ENCODE measurements around the gene LOXHD1.

DNA sequence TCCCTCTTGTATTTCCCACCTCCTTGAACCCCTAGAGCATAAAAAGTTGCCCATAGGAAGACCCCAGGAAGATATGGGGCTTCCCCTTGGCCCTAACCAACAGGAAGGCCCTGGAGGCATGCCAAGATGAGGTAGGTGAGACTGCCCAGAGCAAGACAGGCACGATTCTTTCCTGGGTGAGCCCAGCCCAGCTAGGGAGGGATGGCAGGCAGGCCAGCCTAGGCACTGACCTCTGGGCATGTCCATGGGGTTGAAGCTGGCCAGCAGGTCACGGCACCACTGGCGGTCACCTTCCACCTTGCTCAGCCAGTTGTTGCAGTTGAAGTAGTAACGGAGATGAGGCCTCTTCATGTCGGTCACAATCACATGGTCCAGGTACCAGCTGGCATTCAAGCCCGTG lies 17.6 kb downstream of the LOXHD1 start:
- TF ChIP-seq, protein P1, sequence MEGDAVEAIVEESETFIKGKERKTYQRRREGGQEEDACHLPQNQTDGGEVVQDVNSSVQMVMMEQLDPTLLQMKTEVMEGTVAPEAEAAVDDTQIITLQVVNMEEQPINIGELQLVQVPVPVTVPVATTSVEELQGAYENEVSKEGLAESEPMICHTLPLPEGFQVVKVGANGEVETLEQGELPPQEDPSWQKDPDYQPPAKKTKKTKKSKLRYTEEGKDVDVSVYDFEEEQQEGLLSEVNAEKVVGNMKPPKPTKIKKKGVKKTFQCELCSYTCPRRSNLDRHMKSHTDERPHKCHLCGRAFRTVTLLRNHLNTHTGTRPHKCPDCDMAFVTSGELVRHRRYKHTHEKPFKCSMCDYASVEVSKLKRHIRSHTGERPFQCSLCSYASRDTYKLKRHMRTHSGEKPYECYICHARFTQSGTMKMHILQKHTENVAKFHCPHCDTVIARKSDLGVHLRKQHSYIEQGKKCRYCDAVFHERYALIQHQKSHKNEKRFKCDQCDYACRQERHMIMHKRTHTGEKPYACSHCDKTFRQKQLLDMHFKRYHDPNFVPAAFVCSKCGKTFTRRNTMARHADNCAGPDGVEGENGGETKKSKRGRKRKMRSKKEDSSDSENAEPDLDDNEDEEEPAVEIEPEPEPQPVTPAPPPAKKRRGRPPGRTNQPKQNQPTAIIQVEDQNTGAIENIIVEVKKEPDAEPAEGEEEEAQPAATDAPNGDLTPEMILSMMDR (tag by site-specific recombination; IDR thresholded peaks at IDR 0.05) = no peak
- TF ChIP-seq ZNF274 (IDR thresholded peaks at IDR 0.05; ENCODE audit: low read length) = no peak
- TF ChIP-seq ZNF274 (tag by site-specific recombination; IDR thresholded peaks at IDR 0.05; ENCODE audit: borderline replicate concordance) = no peak
- TF ChIP-seq, protein P2, sequence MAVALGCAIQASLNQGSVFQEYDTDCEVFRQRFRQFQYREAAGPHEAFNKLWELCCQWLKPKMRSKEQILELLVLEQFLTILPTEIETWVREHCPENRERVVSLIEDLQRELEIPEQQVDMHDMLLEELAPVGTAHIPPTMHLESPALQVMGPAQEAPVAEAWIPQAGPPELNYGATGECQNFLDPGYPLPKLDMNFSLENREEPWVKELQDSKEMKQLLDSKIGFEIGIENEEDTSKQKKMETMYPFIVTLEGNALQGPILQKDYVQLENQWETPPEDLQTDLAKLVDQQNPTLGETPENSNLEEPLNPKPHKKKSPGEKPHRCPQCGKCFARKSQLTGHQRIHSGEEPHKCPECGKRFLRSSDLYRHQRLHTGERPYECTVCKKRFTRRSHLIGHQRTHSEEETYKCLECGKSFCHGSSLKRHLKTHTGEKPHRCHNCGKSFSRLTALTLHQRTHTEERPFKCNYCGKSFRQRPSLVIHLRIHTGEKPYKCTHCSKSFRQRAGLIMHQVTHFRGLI (tag by site-specific recombination; IDR thresholded peaks at IDR 0.05) = no peak
- TF ChIP-seq GLI4 (tag by site-specific recombination; IDR thresholded peaks at IDR 0.05) = no peak
- TF ChIP-seq ZNF501 (tag by site-specific recombination; IDR thresholded peaks at IDR 0.05) = no peak
- no peak for TF ChIP-seq ZNF311 (tag by site-specific recombination; IDR thresholded peaks at IDR 0.05; ENCODE audit: borderline replicate concordance)
- TF ChIP-seq ZNF76 (tag by site-specific recombination; IDR thresholded peaks at IDR 0.05; ENCODE audit: borderline replicate concordance, low read depth) = no peak
- TF ChIP-seq, protein P3, sequence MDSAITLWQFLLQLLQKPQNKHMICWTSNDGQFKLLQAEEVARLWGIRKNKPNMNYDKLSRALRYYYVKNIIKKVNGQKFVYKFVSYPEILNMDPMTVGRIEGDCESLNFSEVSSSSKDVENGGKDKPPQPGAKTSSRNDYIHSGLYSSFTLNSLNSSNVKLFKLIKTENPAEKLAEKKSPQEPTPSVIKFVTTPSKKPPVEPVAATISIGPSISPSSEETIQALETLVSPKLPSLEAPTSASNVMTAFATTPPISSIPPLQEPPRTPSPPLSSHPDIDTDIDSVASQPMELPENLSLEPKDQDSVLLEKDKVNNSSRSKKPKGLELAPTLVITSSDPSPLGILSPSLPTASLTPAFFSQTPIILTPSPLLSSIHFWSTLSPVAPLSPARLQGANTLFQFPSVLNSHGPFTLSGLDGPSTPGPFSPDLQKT (IDR thresholded peaks at IDR 0.05; ENCODE audit: borderline replicate concordance, low read depth, low read length) = no peak
- no peak for TF ChIP-seq SP2 (tag by site-specific recombination; IDR thresholded peaks at IDR 0.05)

Data from HEK293 (cell line).